CD4-positive, alpha-beta T cell treated with Interleukin-17A for 1 hour (primary cell): Measurements from ENCODE around the gene EIF4G2.
A peak's percentile ranks its signal among the peaks of the same experiment; 100 is the strongest.
"Not testable (repeated sequence)": the region's sequence is repeated elsewhere in the genome, so short reads cannot be mapped to it uniquely, and the experiment has no call there.

Experiments used
- DNase-seq: peaks from one replicate; pipeline ENCODE4 v3.0.0-alpha.2; 2020

The EIF4G2 gene

DNA sequence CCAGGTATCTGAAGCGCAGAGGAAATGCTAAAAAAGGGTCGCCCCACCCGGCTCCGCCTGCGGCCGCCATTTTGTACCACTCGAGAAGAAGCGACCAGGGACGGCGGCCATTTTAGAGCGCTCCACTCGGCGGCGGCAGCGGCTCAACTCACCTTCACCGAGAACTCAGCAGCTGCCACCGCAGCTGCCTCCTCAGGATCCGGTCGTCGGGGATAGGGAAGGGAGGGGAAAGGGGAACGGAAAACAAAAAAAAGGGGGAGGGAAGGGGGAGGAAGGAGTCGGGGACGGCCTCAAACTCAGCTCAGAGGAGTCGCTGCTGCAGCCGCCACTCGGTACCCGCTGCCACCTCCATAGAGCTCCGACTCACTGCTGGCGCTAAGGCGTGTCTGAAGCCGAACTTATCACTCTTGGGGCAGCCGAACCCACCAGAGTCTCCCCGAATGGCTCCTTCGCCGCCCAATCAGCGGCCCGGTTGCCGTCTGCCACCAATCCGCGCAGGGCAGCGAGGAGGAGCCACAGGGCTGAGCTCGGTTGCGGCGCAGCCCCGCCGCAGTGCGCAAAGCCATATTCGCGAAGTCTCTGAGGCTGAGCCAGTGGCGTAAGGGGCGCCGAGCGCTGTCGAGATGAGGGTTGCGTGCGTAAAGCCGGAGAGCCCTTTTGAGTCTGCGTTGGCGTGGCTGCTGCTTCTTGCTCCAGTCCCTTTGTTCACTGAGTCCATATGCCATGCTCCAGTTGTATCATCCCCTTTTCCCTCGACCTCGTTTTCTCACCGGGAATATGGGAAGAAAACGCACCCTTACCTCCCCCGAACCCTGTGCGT lies at the start of gene EIF4G2:
Gene EIF4G2, minus strand, starts transcription at position 374 of the 820 bp plus-strand sequence.
- DNase-seq: peak; percentile 99

DNA sequence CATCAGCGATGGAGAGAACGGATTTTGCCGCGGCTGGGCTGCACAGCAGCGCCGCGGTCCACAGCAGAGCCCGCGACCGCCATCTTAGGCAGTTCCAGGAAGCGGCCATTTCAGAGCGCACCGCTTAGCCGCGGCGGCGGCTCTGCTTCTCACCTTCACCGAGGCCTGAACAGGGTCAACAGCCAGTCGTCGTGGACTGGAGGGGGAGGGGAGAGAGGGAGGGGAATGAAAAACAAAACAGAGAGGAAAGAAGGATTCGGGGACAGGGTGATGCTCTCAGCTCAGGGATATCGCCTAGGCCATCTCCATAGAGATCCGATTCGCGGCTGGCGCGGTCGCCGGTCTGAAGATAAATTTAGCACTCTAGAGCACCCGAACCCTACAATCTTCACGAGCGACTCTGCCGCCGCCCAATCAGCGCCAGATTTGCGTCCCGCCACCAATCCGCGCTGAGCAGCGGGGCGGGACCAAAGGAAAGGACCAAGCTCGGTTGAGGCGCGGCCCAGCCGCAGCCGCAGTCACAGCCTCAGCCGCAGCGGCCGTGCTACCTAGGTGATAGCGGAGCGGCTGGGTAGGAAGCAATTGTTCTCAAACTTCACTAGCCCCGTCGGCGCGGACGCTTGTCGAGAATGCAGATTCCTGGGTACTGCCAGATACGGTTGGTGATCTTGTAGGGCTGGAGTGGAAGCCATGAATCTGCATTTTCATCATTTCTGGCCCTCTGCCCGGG lies 49.1 kb upstream of the EIF4G2 start, which contains the start of gene ZBED5:
Gene ZBED5, minus strand, starts transcription at position 345 of the 730 bp plus-strand sequence. CDS start 3,108 bp downstream, outside the sequence.
- DNase-seq: peak; percentile 97

DNA sequence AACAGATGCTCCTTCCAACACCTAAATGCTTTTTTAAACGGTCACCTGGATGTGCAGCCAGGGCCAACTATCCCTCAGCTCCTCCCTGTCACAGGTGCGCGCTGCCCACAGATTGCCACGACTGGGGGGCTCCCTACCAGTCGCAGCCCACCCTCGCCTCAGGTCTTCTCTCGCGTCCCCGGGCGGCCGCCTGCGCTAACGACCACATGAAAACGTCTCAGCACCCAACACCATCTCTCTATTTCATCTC lies 48.7 kb upstream of the EIF4G2 start:
- no peak for DNase-seq

DNA sequence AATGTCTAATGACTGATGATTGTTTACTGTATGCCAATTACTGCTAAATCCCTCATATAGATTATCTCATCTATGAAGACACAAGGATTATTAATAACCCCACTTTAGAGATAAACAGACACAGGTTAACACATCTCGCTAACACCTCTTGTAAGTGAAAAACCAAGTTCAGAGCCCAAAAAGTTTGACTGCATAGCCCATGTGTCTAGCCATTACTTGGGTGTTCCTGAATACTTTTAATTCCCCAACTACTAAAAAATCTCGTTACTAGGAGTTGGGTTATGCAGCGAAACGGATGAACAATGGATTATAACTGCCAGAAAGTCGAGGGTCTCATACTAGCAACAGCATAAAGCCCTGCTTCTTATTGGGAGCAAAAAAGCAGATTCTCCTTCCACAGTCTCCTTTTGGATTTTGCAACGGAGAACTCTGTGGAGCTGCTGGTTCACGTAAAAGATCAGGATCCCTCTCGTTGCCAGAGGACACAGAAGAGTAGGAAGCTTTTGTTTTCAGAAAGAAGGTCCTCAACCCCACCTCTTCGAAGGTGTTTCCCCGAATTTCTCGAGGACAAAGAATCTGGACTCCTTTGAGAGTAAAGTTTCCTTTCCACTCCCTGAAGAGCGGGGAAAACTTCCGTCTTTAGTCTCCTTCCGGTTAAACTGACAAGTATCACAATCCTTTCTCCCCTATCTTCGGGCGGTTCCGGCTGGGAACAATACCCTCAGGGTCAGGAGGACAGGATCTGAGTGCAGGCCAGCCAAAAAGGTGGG lies 48.1 kb upstream of the EIF4G2 start:
- no peak for DNase-seq

GRCh38 chr11:10855295-10855694 lies 46.6 kb upstream of the EIF4G2 start:
- no peak for DNase-seq

- DNase-seq: no peak
These were observed 39.5 kb upstream of the EIF4G2 start for GRCh38 chr11:10847960-10848860.

- no peak for DNase-seq
These were observed 37.9 kb upstream of the EIF4G2 start for GRCh38 chr11:10846660-10847059.

DNA sequence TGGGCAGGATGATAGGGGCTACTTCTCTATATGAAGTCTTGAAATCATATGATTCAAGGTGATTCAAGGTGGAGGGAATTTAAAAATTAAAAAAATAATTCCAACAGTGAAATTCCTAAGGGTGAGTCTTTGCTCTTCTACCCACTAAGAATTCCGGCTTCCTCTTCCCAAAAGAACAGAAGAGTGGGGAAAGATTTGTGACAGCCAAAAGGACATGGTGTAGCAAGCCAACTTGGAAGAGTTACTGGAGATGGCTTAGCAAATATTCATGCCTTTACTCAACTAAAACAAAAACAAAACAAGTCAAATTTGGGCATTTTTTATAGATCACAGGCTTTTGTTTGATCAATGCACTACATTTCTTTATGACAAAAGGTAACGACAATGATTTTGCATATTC lies 36.9 kb upstream of the EIF4G2 start:
- no peak for DNase-seq

DNA sequence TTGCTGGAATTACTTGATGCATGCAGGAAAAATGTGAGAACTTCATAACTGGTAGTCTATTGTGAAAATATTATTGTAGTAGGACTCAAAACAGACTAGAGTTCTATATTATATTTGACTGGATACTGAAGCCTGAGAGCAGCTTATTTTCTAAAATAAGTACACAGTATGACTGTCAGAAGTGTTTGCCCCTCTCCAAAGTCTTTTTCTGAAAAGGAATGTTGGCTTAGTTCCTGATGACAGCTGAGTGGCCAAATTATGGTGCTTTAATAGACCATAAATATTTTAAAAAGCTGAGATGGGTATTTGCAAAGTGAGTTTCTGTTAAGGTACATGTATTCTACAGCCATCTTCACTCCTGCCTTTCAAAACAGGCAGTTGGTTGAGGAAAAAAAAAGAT lies 36.1 kb upstream of the EIF4G2 start:
- DNase-seq: no peak

GRCh38 chr11:10844356-10844755 lies 35.6 kb upstream of the EIF4G2 start:
- DNase-seq: no peak

DNA sequence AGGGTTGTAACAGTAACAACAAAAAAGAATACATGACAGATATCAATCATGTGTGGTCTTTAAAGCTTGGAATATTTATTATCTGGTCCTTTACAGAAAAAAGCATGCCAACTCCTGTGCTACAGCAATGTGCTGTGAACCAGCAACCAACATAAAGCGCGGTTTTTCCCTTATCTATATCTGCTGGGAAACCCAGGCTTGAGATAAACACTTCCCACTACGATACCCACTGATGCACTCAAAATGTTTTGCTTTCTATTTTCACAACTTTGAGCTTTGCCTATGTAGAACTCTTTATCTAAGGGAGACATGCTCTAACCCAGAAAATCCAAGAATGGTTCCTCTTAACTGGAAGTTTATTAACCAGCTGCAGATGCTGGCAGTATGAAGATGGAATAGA lies 30.2 kb upstream of the EIF4G2 start:
- DNase-seq: no peak

GRCh38 chr11:10838083-10838482 lies 29.4 kb upstream of the EIF4G2 start:
- no peak for DNase-seq

DNA sequence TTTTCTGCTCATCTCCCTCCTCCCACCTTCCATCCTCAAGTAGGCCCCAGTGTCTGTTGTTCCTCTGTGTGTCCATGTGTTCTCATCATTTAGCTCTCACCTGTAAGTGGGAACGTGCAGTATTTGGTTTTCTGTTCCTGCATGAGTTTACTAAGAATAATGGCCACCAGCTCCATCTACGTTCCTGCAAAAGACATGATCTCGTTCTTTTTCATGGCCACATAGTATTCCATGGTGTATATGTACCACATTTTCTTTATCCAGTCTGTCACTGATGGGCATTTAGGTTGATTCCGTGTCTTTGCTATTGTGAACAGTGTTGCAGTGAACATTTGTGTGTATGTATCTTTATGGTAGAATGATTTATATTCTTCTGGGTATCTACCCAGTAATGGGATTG lies 28.2 kb upstream of the EIF4G2 start:
- DNase-seq: not testable (repeated sequence)

DNA sequence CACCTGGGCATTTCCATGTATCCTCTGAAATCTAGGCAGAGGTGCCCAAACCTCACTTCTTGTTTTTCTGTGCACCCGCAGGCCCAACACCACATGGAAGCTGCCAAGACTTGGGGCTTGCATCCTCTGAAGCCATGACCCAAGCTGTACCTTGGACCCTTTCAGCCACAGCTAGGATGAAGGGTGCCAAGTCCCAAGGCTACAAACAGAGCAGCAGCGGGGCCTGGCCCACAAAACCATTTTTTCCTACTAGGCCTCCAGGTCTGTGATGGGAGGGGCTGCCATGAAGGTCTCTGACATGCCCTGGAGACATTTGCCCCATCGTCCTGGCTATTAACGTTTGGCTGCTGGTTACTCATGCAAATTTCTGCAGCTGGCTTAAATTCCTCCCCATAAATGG lies 20.4 kb upstream of the EIF4G2 start:
- DNase-seq: no peak

DNA sequence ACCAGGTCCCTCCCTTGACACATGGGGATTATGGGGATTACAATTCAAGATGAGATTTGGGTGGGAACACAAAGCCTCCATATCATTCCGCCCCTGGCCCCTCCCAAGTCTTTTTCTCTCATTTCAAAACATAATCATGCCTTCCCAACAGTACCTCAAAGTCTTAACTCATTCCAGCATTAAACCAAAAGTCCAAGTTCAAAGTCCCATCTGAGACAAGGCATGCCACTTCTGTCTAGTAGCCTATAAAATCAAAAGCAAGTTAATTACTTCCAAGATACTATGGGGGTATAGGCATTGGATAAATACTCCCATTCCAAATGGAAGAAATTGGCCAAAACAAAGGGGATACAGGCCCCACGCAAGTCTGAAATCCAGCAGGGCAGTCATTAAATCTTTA lies 19.7 kb upstream of the EIF4G2 start:
- no peak for DNase-seq

GRCh38 chr11:10824888-10825287 lies 16.2 kb upstream of the EIF4G2 start:
- DNase-seq: no peak

- DNase-seq: no peak
These were observed 14.4 kb upstream of the EIF4G2 start for GRCh38 chr11:10823152-10823579.

DNA sequence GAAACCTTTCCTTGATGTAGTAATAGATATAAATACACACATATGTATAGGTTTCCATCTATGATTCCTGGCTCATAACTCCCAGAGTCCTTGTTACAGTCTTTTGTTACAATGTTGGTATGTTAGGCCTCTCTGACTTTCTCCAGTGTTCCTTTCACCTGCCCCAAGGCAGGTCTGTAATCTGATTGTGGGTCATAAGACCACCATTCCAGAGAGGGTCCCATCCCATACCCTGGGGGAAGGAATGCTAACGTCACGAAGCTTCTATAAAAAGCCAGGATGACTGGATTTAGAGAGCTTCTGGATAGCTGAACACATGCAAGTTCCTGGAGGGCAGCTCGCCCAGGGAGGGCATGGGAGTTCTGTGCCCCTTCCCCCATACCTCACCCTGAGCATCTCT lies 13.8 kb upstream of the EIF4G2 start:
- not testable (repeated sequence) for DNase-seq

- no peak for DNase-seq
These were observed 9.9 kb upstream of the EIF4G2 start for GRCh38 chr11:10818594-10818993.

DNA sequence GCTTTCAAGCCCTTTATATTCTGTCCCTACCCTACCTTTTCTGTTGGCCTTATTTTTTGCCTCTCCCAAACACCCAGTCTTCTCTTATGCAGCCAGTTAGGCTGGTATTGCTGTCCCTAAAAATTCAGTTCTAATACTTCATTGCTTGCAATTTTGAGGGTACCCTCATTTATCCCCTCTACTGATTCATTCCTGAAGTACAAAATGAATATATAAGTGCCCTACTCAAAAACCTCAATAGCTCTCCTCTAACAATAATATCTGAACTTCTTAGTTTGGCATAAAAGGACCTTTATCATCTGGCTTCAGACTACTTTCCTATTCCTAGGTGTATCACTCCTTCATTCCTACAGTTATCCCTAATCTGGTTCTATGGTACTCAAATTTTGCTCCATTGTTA lies 5.2 kb upstream of the EIF4G2 start:
- no peak for DNase-seq

GRCh38 chr11:10809373-10810160 lies 841 bp upstream of the EIF4G2 start:
- DNase-seq: peak; percentile 57

DNA sequence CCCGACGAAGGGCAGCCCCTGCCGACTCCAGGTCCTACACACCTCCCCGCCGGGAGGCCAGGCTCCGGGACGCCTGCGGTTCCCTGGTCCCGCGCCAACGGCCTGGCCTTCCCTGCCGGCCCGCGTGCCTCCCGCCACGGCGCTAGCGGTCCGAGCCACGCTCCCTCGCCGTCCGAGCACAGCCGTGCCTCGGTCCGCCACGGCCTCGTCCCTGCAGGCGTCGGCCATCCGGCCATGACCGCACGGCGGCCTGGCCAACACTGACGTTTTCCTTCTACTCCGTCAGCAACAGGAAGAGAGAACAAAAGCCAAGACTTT lies 532 bp downstream of the EIF4G2 start:
- DNase-seq: no peak
